Stimulated activated CD8-positive, alpha-beta memory T cell treated with anti-CD3 and anti-CD28 coated beads, Interleukin-2, amount 100 ng/mL, for 48 hours (primary cell): ENCODE results near the gene TLCD1.
"Not testable (repeated sequence)": the region's sequence is repeated elsewhere in the genome, so short reads cannot be mapped to it uniquely, and the experiment has no call there.

ENCODE experiments used
- DNase-seq, 2 donors: peaks; one replicate each; pipeline ENCODE4 v3.0.0-alpha.2; 2020; ENCODE audit warnings: low read depth in 2 of 2

TLCD1 gene

GRCh38 chr17:28729950-28730330, 3.9 kb upstream of the TLCD1 start:
- no peak for DNase-seq

DNA sequence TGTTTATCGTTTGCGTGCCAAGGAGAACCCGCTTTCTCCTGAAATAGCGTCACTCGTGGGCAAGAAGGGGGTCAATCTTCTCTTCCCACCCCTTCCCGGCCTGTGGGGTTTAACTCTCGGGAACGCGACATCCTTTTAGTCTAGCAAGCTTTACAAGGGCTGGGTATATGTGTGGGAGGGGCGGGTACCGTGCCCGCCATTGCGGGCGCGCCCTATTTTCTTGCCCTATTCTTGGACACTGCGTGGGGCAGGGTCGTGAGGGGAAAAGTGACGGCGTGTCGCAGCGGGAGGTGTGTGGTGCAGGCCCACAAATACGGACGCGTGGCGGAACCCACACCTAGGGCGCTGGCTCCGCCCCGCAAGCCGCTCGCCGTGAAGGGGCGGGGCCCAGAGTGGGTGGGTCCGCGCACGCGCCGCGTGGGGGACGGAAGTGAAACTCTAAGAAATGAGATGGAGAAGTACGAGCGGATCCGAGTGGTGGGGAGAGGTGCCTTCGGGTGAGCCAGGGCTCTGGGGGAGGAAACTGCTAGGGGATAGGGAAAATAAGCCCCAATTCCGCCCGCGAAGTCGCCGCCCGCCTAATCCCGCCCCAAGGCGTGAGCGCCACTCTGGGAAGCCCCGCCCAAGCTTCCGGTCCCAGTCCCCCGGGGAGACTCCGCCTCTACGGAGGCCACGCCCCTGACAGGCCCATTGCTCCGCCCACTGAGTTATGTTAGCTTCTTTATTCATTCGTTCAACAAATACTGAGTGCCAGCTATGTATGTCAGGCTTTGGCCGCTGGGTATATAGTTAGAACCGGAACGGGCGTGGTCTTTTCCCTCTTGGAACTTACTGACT, 2.5 kb upstream of the TLCD1 start, which contains the start of gene NEK8:
Gene NEK8, plus strand, starts transcription at position 425 of the 837 bp plus-strand sequence. Its CDS starts 26 bp downstream, at position 451.
- peak; percentile 94 to 99 for DNase-seq

DNA sequence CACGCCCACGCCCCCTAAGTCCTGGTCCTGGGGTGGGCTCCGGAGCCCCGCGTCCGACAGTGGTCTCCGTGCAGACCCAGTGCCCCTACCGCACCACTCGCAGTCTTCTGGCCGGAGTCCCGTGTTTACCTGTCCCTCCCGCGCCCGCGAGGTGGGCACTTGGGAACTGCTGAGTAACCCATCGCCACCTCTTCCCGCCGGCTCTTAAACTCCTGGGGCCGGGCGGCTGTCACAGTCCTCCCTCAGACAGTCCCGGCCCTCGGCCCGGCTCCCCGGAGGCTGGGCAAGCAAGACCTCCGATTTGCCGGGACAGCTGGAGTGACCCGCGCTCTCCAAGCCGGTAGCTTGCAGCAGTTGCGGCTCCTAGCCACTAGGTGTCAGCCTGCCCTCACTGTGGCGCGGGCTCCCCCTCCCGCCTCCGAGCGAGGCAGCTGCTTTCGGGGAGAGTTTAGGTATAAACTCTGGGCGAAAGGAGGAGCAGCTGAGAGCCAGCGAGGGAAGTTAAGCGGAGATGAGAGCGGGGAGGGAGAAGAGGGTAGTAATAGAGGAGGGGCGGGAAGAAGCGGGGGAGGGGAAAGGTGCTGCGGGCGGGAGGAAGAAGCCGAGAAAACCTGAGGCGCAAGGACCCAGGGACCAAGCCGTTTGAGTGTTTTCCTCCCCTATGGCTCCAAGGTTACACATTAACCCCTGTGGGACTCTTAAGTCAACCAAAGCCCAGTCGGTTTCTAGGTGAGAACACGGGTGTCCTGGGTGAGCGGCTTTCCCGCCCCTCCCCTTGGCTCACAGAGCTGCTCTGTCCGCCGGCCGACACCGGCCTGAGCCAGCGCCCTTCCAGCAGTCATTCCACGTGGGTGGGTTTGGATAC, 826 bp upstream of the TLCD1 start:
- peak; percentile 85 to 89 for DNase-seq

DNA sequence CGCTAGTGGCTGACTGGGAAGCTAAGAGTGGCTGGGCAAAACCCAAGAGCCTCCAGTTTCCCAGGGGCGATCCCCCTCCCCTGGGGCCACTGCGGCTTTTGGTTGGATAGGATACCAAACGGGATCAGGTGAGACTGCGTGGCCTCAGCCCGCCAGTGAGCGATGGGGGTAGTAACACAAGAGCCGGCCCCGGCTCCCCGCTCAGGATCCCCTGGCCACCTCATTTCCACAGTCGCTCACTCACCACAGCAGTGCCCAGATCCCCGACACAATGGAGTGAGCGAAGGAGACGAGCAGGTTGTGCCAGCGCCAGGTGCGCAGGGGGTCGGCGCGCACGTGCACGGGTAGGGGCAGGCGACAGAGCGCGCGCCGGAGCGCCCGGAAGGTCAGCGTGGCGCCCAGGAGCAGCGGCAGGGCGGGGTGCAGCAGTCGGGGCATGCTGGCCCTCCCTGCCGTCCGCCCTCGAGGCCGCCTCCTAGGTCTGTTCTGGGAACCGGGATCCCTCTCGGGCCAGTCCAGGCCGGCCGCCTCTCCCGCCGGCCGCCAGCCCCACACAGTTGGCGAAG, 290 bp downstream of the TLCD1 start:
- peak in 1 of 2 donors; percentile 54 for DNase-seq

- DNase-seq, result no peak
Observed at GRCh38 chr17:28725166-28725659, 820 bp downstream of the TLCD1 start.

DNA sequence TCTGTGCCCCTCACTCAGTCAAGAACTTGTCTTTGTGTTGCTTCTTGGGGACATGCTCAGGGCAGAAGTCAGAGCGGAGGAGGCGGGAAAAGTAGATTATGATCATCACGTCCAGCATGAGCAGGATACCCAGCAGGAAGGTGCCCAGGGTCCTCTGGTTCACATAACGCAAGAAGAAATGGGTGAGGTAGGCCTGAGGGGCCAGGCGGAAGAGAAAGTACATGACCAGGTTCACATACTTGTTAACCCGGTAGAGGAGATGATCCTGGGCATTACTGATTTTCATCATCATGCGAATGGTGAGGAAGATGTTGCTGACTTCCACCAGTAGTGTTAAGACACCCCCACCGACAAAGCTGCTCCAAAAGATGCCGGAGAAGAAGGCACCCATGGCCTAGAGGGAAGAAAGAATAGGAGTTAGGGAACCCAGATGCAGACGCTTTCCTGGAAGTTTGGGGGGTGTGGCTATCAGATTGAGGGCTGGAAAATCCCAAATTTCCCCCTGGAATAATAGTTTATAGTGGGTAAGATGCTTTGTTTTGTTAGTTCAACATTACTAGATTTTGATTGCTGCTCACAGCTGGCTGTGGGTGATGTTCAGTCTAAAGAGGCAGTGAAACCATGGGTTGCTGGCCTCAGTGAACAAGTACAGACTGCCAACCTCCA, 1.4 kb downstream of the TLCD1 start:
- no peak for DNase-seq

DNA sequence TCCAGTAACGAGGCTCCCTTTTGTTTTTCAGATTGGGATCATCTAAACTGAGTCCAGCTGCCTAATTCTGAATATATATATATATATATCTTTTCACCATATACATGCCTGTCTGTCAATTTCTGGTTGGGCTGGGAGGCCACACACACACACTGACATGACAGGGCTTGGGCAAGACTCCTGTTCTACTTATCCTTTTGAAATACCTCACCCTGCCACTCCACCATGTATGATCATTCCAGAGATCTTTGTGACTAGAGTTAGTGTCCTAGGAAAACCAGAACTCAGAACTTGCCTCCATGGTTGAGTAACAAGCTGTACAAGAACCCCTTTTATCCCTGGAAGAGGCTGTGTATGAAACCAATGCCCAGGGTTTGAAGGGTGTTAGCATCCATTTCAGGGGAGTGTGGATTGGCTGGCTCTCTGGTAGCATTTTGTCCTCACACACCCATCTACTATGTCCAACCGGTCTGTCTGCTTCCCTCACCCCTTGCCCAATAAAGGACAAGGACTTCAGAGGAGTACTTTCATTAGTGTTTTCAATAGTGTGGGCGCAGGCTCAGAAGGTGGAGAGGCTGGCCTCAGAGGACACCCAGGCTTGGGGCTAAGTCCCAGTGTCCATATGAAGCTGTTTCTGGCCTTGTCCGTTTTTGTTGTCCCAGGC, 2.1 kb downstream of the TLCD1 start:
- not testable (repeated sequence) for DNase-seq

GRCh38 chr17:28723159-28723835, 2.7 kb downstream of the TLCD1 start:
- no peak for DNase-seq

GRCh38 chr17:28722417-28723158, 3.4 kb downstream of the TLCD1 start:
- DNase-seq, result no peak

- DNase-seq, result not testable (repeated sequence)
Observed at GRCh38 chr17:28720997-28721329, 5.1 kb downstream of the TLCD1 start.

- no peak for DNase-seq
Observed at GRCh38 chr17:28720247-28720996, 5.6 kb downstream of the TLCD1 start.

DNA sequence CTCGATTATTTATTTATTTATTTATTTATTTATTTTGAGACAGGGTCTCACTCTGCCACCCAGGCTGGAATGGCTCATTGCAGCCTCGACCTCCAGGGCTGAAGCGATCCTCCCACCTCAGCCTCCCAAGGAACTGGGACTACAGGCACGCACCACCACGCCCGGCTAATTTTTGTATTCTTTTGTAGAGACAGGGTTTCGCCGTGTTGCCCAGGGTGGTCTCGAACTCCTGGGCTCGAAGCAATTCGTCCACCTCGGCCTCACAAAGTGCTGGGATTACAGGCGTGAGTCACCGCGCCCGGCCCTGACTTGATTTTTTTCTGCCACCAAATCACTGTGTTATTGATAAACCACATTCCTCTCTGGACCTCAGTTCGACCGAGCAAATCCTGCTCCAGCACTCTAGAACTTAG, 7.0 kb downstream of the TLCD1 start:
- no peak for DNase-seq

- DNase-seq, result no peak
Observed at GRCh38 chr17:28718333-28719020, 7.6 kb downstream of the TLCD1 start.

DNA sequence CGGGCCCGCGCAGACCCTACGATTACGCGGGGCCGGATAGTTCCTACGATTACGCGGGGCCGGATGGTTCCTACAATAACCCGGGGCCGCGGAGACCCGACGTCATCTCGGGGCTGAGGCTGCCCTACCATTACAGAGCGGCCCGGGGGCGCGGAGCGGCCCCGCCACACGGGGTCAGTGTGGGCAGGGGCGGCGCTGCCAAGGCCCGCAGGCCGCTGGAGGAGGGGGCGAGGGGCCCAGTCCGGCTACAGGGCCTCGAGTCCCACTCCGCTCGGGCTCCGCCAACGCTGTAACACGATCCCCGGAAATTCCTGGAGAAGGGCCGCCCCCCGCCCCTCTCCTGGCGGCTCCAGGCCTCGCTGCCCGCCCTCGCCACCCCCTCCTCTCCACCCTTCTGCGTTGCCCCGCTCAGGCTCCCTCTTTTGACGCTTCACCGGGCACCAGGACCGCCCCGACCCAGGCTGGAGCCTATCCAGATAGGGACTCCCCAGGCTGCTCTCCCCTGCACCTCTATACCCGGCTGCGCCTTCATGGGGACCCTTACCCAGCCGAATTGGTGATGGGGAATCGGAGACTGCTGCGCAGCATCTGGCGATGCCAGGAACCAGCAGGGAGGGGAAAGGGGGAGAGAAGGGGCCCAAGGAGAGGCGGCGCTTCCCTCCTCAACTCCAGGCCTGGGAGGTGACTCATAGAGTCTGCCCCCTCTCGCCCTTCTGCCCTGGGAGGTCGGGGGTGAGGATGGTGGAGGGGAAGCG, 8.3 kb downstream of the TLCD1 start, which contains the start of gene RAB34:
Gene RAB34, minus strand, starts transcription at position 291 of the 755 bp plus-strand sequence. CDS start 602 bp downstream, outside the sequence.
- no peak for DNase-seq

GRCh38 chr17:28716740-28717577, 9.1 kb downstream of the TLCD1 start:
- DNase-seq, result no peak

- DNase-seq, result no peak
Observed at GRCh38 chr17:28715217-28715616, 10.8 kb downstream of the TLCD1 start.

DNA sequence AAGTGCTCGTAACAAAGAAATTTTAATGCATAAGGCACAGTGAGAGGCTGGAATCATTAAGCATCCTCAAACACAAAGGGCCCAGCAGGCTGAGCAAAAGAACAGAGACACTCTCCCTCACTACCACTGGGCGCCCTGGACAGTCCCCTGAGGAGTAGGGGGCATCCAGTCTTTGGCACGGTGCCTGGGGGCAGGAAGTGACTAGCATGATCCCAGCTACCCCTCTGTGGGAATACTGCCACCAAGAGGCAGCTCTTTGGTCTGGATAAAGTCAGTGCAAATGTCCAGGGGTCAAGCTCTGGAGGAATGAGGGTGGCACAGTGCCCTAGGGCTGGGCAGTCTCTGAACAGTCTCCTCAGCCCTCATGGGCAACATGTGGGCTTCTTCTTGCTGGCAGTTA, 11.8 kb downstream of the TLCD1 start:
- no peak for DNase-seq
